Mucosa of stomach (tissue), 1 donor: Measurements from ENCODE around the gene TMEM198.

Experiments used
- H3K27me3 ChIP-seq: one replicate; pipeline ENCODE4 v1.7.0; 2013; ENCODE audit warnings: mild to moderate bottlenecking, low read length; ENCODE audit not compliant: control insufficient read depth, insufficient read depth
- H3K36me3 ChIP-seq: one replicate; pipeline ENCODE4 v1.7.0; 2013; ENCODE audit warnings: low read length; ENCODE audit not compliant: control insufficient read depth, insufficient read depth
- H3K4me1 ChIP-seq: one replicate; pipeline ENCODE4 v1.7.0; 2013; ENCODE audit warnings: mild to moderate bottlenecking, low read length; ENCODE audit not compliant: control insufficient read depth, insufficient read depth
- H3K4me3 ChIP-seq: one replicate; pipeline ENCODE4 v1.7.0; 2013; ENCODE audit warnings: low read length
- H3K9ac ChIP-seq: one replicate; pipeline ENCODE4 v1.7.0; 2013; ENCODE audit warnings: mild to moderate bottlenecking, low read length, moderate library complexity
- H3K9me3 ChIP-seq: one replicate; pipeline ENCODE4 v1.7.0; 2013; ENCODE audit warnings: mild to moderate bottlenecking, low read length, moderate library complexity; ENCODE audit not compliant: control insufficient read depth
- donor health status: Pancreatic carcinoma.

The TMEM198 gene

DNA sequence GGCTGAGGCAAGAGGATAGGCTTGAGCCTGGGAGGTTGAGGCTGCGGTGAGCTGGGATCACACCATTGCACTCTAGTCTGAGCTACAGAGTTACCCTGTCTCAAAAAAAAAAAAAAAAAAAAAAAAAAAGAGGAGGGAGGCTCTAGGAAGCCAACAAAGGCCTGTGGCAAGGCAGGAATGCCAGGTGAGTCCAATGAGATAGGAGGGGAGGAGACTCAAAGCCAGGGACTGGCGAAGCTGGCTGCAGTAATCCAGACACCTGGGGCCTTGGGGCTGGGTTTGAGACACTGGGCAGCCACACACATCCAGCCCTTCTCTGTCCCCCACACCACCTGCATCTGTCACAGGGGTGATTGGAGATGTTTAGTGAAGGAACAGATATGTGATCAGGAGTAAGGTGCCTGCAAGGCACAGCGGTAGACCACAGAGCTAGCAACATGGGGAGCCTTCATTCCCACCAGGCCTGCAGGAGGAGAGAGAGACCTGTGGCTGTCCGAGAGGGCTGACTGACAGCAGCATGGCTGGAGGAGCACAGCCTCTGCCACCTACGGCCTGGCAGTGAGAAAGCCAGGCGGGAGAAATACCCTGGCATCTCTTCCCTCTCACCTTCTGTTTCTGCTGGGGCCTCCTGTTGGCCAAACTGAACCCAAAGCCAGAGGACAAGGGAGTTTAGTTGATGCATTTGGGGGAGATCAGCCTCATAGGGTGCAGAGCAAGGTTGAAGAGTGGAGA, 9.7 kb upstream of the TMEM198 start:
- H3K36me3 ChIP-seq, result no peaks in the 10 kb centered on the region
- H3K4me1 ChIP-seq, result no peaks in the 10 kb centered on the region
- no peak overlapping the region for H3K9ac ChIP-seq
- H3K4me3 ChIP-seq, result no peak overlapping the region
- H3K27me3 ChIP-seq, result peaks cover 10% of the 10 kb centered on the region
- no peaks in the 10 kb centered on the region for H3K9me3 ChIP-seq

DNA sequence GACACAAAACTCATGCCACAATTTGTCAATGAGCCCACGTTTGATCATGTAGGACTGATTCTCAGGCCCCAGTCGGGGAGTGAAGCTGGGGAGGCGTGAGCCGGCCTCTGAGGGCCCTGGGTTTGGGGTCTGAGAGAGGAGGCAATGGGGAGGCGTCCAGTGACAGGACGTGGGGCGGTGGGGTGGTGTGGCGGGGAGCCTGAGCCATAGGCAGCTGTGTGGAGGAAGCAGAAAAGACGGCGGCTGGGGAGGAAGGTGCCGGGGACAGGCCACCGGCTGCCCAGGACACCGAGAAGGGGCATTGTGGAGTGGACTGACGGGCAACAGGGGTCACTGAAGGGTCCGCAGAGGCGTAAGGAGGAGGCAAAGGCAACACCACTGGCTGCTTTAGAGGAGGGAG, 7.4 kb upstream of the TMEM198 start:
- H3K9ac ChIP-seq, result no peak overlapping the region
- H3K9me3 ChIP-seq, result no peaks in the 10 kb centered on the region
- H3K4me1 ChIP-seq, result peaks cover 1% of the 10 kb centered on the region
- no peaks in the 10 kb centered on the region for H3K36me3 ChIP-seq
- no peak overlapping the region for H3K4me3 ChIP-seq
- no peaks in the 10 kb centered on the region for H3K27me3 ChIP-seq

DNA sequence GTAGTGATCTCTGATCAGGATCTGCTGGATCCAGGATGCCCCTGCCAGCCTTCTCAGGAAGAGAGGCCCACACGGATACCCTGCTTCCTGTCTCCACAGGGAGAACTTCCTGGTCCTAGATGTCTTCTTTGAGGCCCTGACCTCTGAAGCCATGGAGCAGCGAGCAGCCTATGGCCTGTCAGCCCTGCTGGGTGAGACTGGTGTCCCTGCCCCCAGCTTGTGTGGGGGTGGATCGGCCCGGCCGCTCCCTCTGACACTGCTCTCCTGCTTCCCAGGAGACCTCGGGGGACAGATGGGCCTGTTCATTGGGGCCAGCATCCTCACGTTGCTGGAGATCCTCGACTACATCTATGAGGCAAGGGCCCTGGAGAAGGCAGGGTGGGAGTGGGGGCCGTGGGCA, 6.9 kb upstream of the TMEM198 start:
- peaks cover 7% of the 10 kb centered on the region for H3K4me1 ChIP-seq
- no peak overlapping the region for H3K9ac ChIP-seq

DNA sequence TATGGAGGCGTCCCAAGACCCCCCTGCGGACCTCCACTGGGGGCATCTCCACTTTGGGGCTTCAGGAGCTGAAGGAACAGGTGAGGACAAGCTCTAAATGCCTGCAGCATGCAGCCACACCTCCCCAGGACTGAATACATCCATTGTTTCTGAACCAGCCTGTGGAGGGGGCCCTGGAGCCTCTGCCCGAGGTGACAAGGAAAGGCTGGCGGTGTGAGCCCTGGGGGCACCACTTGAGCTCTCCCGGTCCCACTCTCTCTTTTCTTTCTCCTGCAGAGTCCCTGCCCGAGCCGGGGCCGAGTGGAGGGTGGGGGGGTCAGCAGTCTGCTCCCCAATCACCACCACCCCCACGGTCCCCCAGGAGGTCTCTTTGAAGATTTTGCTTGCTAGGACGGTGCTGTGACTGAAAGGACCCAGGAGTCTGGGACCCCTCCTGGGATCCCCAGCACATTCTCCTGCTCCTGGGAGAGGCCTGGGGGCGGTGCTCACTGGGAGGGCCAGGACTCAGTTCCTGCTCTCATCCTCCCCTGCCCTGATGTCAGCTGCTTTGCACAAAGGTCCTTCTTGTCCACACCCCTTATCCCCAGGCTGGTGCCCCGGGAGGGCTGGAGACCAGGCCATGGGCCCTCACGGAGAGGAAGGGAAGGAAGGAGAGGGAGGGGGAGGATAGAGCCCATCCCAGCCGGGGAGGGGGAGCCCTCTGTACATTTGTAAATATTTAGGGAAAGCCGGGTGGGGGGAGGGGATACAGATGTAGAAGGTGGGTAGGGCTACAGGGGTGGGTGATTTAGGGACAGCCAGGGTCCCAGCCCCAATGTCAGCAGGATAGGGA, 6.0 kb upstream of the TMEM198 start:
- no peaks in the 10 kb centered on the region for H3K9me3 ChIP-seq
- H3K27me3 ChIP-seq, result no peaks in the 10 kb centered on the region
- H3K36me3 ChIP-seq, result no peaks in the 10 kb centered on the region
- no peak overlapping the region for H3K9ac ChIP-seq
- peaks cover 14% of the 10 kb centered on the region for H3K4me1 ChIP-seq
- H3K4me3 ChIP-seq, result no peak overlapping the region

More for the DNA sequence above, 6.9 kb upstream of the TMEM198 start:
- no peaks in the 10 kb centered on the region for H3K9me3 ChIP-seq
- no peaks in the 10 kb centered on the region for H3K27me3 ChIP-seq
- no peak overlapping the region for H3K4me3 ChIP-seq
- no peaks in the 10 kb centered on the region for H3K36me3 ChIP-seq

GRCh38 chr2:219538504-219538951, 5.3 kb upstream of the TMEM198 start:
- Histone ChIP-seq H3K9me3 (no peaks in the 10 kb centered on the region), H3K4me3 (no peak overlapping the region), H3K9ac (no peak overlapping the region), H3K27me3 (no peaks in the 10 kb centered on the region), H3K36me3 (no peaks in the 10 kb centered on the region), H3K4me1 (peaks cover 14% of the 10 kb centered on the region)

GRCh38 chr2:219538956-219539788, 4.7 kb upstream of the TMEM198 start:
- Histone ChIP-seq H3K9ac (no peak overlapping the region), H3K9me3 (no peaks in the 10 kb centered on the region), H3K36me3 (no peaks in the 10 kb centered on the region), H3K4me3 (no peak overlapping the region), H3K4me1 (peaks cover 14% of the 10 kb centered on the region), H3K27me3 (no peaks in the 10 kb centered on the region)

- H3K9ac ChIP-seq, result no peak overlapping the region
- no peaks in the 10 kb centered on the region for H3K27me3 ChIP-seq
- no peaks in the 10 kb centered on the region for H3K36me3 ChIP-seq
- H3K4me3 ChIP-seq, result no peak overlapping the region
- peaks cover 14% of the 10 kb centered on the region for H3K4me1 ChIP-seq
- no peaks in the 10 kb centered on the region for H3K9me3 ChIP-seq
Measured at GRCh38 chr2:219539926-219540678, 3.7 kb upstream of the TMEM198 start.

DNA sequence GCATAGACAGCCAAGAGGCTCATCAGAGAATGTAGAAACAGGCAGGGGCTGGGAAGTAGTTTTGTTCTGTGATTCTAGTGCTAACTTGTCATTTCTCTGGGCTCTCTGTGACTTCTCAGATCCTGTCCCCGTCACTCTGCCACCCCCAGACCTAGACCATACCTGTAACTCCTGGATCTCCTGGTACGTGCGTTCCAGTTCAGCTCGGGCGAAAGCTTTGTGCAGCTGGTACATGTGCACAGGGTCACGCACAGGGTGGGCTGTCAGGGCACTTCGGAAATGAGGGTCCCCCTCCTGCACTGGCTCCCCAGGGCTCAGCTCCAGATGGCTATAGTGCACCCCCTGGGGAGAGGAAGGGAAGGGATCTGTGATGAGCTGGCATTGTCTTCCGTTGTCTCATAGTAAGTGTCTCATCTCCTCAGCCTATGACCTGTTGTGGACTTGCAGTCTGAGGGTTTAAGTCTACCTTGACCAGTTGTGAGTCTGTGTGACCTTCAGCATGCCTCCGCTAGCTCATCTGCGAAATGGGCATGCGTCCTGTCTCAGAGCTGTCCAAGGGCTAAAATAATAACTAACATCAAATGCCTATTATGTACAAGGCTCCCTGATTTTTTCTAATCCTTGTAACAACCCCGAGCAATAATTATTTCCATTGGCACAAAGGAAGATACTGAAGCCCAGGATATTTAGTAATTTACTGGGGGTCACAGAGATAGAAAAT, 2.9 kb upstream of the TMEM198 start:
- Histone ChIP-seq H3K9ac (no peak overlapping the region), H3K27me3 (no peaks in the 10 kb centered on the region), H3K4me3 (no peak overlapping the region), H3K9me3 (no peaks in the 10 kb centered on the region), H3K4me1 (peaks cover 14% of the 10 kb centered on the region), H3K36me3 (no peaks in the 10 kb centered on the region)

DNA sequence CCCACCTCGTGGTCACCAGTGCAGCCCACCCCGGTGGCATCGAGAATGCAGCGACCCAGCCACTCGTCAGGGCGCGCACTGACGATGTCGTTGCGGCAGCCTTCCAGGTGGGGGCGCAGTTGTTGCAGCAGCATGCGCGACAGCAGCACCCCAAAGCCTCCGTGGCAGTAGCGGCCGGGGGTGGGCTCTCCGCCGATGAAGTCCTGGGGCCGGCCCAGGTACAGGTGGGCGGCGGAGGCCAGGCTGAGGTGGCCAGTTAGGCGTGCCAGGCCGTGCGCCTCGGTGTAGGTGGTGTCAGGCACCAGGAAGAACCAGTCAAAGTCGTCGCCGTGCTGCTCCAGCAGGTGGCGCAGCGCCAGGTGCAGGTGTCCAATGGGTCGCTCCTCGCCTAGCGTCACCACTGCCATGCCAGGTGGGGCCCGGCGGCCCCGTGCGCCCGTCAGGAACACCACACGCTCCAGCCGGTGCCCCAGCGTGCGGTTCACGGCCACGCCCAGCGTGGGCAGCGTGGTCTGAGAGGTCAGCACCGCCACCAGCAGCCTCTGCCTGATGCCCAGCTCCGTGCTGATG, 2.1 kb upstream of the TMEM198 start:
- no peaks in the 10 kb centered on the region for H3K27me3 ChIP-seq
- no peaks in the 10 kb centered on the region for H3K36me3 ChIP-seq
- H3K9ac ChIP-seq, result peak overlapping the region; percentile 76
- no peaks in the 10 kb centered on the region for H3K9me3 ChIP-seq
- peaks cover 14% of the 10 kb centered on the region for H3K4me1 ChIP-seq
- H3K4me3 ChIP-seq, result no peak overlapping the region

DNA sequence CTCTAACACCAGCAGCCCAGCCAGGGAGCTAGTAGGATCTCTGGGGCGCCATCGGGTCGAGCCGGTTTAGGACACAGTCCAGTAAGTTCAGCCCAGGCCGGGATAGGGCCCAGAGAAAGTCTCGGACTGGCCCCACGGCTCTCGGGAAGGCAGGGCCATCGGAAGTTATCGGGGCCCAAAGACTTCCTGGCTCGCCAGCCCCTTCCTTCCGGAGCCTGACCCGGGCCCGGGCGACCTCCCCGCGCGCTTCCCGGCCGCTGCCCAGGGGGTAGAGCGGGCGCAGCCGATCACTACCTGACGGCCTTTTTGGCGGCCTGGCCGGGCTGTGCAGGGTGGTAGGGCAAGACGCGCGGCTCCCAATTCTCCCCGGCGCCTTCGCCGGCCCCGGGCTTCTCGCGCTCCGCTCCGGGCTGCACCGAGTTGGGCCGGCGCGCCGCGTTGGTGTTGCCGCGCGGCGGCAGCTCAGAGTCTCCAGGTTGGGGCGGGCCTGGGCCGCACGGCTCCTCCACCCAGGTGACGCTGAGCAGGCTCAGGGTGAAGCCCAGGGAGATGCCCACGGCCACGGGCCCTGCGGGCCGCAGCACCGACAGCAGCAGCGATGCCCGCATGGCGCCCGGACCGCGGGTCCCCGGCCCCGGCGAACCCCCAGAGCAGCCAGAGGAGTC, 765 bp upstream of the TMEM198 start:
- Histone ChIP-seq H3K27me3 (no peaks in the 10 kb centered on the region), H3K9me3 (no peaks in the 10 kb centered on the region), H3K4me3 (peak overlapping the region; percentile 71), H3K4me1 (peaks cover 14% of the 10 kb centered on the region), H3K9ac (peak overlapping the region; percentile 76), H3K36me3 (no peaks in the 10 kb centered on the region)
